Muscle layer of colon (tissue), 2 donors: Measurements from ENCODE around the gene KIF6.

Source experiments
- H3K27ac ChIP-seq: one replicate; pipeline ENCODE4 v1.7.0; 2013; ENCODE audit warnings: low read depth, mild to moderate bottlenecking, low read length, moderate library complexity
- H3K27me3 ChIP-seq, 2 donors: one replicate each; pipeline ENCODE4 v1.7.0; 2013; ENCODE audit warnings: low read length in 2 of 2, mild to moderate bottlenecking in 2 of 2; ENCODE audit not compliant: insufficient read depth in 2 of 2, control insufficient read depth in 1 of 2
- H3K36me3 ChIP-seq: one replicate; pipeline ENCODE4 v1.7.0; 2013; ENCODE audit warnings: mild to moderate bottlenecking, low read length; ENCODE audit not compliant: insufficient read depth
- H3K4me1 ChIP-seq: one replicate; pipeline ENCODE4 v1.7.0; 2013; ENCODE audit warnings: mild to moderate bottlenecking, low read length; ENCODE audit not compliant: insufficient read depth
- H3K4me3 ChIP-seq, 2 donors: one replicate each; pipeline ENCODE4 v1.7.0; 2013; ENCODE audit warnings: low read length in 2 of 2, low read depth in 1 of 2, mild to moderate bottlenecking in 1 of 2, moderate library complexity in 1 of 2
- H3K9ac ChIP-seq: one replicate; pipeline ENCODE4 v1.7.0; 2013; ENCODE audit warnings: low read length
- H3K9me3 ChIP-seq: one replicate; pipeline ENCODE4 v1.7.0; 2013; ENCODE audit warnings: mild to moderate bottlenecking, low read length
- donor health status: abdominal sarcoma.
- donor health status: Adenocarcinoma of cecum.

KIF6 gene, protein sequence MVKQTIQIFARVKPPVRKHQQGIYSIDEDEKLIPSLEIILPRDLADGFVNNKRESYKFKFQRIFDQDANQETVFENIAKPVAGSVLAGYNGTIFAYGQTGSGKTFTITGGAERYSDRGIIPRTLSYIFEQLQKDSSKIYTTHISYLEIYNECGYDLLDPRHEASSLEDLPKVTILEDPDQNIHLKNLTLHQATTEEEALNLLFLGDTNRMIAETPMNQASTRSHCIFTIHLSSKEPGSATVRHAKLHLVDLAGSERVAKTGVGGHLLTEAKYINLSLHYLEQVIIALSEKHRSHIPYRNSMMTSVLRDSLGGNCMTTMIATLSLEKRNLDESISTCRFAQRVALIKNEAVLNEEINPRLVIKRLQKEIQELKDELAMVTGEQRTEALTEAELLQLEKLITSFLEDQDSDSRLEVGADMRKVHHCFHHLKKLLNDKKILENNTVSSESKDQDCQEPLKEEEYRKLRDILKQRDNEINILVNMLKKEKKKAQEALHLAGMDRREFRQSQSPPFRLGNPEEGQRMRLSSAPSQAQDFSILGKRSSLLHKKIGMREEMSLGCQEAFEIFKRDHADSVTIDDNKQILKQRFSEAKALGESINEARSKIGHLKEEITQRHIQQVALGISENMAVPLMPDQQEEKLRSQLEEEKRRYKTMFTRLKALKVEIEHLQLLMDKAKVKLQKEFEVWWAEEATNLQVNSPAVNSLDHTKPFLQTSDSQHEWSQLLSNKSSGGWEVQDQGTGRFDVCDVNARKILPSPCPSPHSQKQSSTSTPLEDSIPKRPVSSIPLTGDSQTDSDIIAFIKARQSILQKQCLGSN

GRCh38 chr6:39724787-39725631, at the start of gene KIF6:
Gene KIF6 (minus strand): TSS chr6:39725408. CDS start chr6:39725310, 98 bp downstream.
- no peak within 1 kb of the TSS for H3K9ac ChIP-seq
- peaks cover 4% of the 10 kb centered on the region for H3K4me1 ChIP-seq
- H3K27ac ChIP-seq = peak within 1 kb of the TSS; percentile 74

GRCh38 chr6:39773782-39774181, 48.6 kb upstream of the KIF6 start:
- Histone ChIP-seq H3K27me3 (no peaks in the 10 kb centered on the region), H3K9me3 (no peaks in the 10 kb centered on the region), H3K4me1 (peaks cover 19% of the 10 kb centered on the region), H3K36me3 (no peaks in the 10 kb centered on the region), H3K27ac (no peak overlapping the region), H3K9ac (no peak overlapping the region), H3K4me3 (no peak overlapping the region)

More at GRCh38 chr6:39724787-39725631, at the start of gene KIF6:
- Histone ChIP-seq H3K36me3 (no peaks in the 10 kb centered on the region), H3K4me3 (peak within 1 kb of the TSS; percentile 69 to 95), H3K27me3 (no peaks in the 10 kb centered on the region), H3K9me3 (no peaks in the 10 kb centered on the region)

DNA sequence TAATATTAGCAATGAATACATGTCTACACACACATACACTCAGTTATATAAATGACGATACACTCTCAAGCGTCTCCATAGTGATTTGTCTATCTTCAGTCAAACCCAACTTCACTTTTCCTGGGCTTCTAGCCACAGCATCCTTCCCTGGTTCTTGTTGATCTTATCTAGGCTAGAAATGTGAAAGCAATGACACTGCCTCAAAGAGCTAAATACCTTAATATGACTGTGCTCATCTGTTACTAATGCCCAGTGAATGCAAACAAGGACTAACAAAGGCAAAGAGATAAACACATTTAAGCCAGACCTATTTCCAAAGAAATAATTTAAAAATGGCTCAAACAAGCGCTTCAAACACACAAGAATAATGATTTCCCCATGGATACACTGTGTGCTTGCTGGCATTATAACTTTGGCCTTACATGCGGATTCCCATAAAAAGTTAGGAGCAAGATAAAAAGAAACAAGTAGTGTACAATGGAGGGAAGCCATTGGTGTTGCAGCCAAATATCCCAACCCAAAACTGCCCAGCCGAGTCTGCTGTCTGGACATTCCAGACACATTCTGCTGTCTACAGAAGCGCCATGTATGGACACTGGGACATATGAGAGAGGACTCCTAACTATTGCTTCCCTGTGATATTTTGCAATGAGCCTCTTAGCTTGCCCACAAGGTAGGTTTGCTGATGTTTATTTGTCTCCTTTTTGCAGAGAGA, 47.5 kb upstream of the KIF6 start:
- no peaks in the 10 kb centered on the region for H3K27me3 ChIP-seq
- H3K9ac ChIP-seq = no peak overlapping the region
- H3K4me1 ChIP-seq = peaks cover 19% of the 10 kb centered on the region
- H3K27ac ChIP-seq = peak overlapping the region; percentile 19
- H3K36me3 ChIP-seq = no peaks in the 10 kb centered on the region
- no peak overlapping the region for H3K4me3 ChIP-seq
- no peaks in the 10 kb centered on the region for H3K9me3 ChIP-seq

GRCh38 chr6:39770446-39770845, 45.2 kb upstream of the KIF6 start:
- H3K4me3 ChIP-seq = no peak overlapping the region
- no peaks in the 10 kb centered on the region for H3K27me3 ChIP-seq
- H3K9me3 ChIP-seq = no peaks in the 10 kb centered on the region
- H3K27ac ChIP-seq = no peak overlapping the region
- no peak overlapping the region for H3K9ac ChIP-seq
- peaks cover 19% of the 10 kb centered on the region for H3K4me1 ChIP-seq
- H3K36me3 ChIP-seq = no peaks in the 10 kb centered on the region

DNA sequence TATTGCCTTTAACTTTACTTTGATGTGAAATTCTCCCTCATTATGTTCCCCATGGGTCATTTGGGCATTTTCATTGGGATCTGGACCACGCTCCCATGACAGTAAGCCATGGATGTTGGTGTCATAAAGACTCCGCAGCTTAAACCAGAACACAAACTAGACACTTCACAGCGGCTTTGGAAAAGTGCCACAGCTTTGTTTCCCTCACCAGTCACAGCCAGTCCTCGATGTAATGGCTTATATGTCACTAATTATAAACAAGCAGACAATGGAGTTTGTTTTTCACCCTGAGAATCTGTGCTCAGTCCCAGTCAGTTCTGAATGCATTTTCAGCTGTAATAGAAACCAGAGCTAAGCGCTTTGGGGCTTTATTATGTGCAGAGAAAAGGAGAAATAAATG, 43.8 kb upstream of the KIF6 start:
- Histone ChIP-seq H3K27ac (no peak overlapping the region), H3K9me3 (no peaks in the 10 kb centered on the region), H3K9ac (no peak overlapping the region), H3K4me1 (peaks cover 15% of the 10 kb centered on the region), H3K27me3 (no peaks in the 10 kb centered on the region), H3K4me3 (no peak overlapping the region), H3K36me3 (no peaks in the 10 kb centered on the region)

- Histone ChIP-seq H3K9me3 (no peaks in the 10 kb centered on the region), H3K27ac (no peak overlapping the region), H3K4me3 (no peak overlapping the region), H3K36me3 (no peaks in the 10 kb centered on the region), H3K4me1 (no peaks in the 10 kb centered on the region), H3K9ac (no peak overlapping the region), H3K27me3 (no peaks in the 10 kb centered on the region)
Observed at GRCh38 chr6:39765508-39766065, 40.4 kb upstream of the KIF6 start.

DNA sequence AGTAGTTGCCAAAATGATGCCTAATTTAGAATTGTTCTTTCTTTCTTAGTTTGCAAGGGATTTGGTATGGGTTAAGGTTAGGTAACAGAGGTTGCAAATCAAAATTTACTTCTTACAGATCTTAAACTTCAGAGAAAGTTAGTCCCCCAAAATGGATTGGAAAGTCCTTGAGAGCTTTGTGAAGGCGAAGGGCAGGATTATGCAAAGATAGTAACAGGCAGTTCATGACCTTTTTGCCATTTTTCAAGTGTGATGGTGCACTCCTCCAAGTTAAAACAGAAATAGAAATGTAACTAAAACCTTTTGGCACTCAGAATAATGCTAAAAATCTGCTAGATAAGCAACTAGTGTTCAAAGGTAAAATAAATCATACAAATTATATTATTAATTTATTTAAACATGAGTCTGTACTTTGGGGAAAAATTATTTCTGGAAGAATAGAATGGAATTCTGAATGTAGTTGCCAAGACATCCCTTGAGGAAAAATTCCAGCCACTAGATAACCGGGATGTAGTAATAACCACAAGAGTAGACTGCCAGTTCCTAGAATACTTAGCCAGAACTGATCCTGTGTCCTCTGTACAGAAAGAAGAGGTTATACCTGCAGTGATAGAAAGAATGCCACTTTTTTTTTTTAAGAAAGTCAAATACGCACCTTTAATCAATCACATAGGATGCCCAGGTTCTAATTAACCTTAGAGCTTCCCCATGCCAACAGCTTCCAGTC, 35.2 kb upstream of the KIF6 start:
- Histone ChIP-seq H3K9me3 (no peaks in the 10 kb centered on the region), H3K27ac (no peak overlapping the region), H3K4me3 (no peak overlapping the region), H3K27me3 (no peaks in the 10 kb centered on the region), H3K36me3 (no peaks in the 10 kb centered on the region), H3K4me1 (no peaks in the 10 kb centered on the region), H3K9ac (no peak overlapping the region)

DNA sequence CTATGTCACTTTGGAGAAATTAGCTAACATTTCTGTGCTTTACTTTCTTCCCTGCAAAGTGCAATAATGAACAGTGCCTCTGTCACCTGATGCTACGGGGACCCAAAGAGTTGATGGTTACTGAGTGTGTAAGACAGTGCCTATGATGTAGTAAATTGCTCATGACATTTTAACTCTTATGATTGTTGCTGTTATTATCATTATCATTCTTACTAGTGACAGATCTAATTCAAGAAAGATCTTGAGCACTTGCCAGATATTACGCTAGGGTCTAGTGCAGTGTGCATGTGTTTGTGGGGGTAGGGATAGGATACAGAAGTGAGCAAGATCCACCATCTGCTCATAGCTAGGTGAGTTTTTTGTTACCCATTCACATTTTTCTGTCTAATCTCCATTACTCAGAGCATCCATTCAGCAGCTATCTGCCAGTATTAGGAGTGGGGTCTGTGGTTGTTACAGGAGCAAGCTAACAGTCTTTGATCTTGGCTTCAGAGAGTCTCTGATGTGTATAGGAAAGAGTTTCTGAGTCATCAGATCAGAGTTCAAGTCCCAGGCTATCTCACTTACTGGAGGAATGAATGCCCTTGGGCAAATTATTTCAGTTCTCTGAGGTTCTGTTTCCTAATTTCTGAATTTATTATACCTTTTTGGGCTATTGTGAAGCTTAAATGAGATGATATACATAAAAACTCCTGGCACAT, 33.8 kb upstream of the KIF6 start:
- Histone ChIP-seq H3K9ac (no peak overlapping the region), H3K4me3 (no peak overlapping the region), H3K4me1 (peaks cover 4% of the 10 kb centered on the region), H3K36me3 (no peaks in the 10 kb centered on the region), H3K27ac (no peak overlapping the region), H3K27me3 (no peaks in the 10 kb centered on the region), H3K9me3 (no peaks in the 10 kb centered on the region)

DNA sequence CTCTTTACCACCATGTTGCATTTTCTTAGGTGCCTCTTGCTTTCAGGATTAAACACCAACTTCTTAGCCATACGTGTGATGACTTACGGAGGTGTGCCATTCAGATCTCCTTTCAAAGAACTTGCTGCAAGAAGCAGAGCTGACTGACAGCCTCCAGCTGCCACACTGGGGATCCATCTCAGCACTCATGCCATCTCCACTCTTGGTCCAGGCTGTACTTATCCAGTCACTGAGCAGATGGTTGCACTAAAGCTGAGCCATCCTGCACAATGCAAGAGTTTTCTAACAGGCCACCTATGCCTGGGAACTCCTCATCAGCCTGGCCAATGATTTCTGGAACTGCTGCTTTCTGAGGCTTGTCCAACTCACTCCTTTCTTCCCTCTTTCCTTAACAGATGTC, 31.4 kb upstream of the KIF6 start:
- Histone ChIP-seq H3K27me3 (no peaks in the 10 kb centered on the region), H3K9ac (no peak overlapping the region), H3K27ac (no peak overlapping the region), H3K9me3 (no peaks in the 10 kb centered on the region), H3K4me1 (peaks cover 4% of the 10 kb centered on the region), H3K4me3 (no peak overlapping the region), H3K36me3 (no peaks in the 10 kb centered on the region)

GRCh38 chr6:39755231-39755630, 30.0 kb upstream of the KIF6 start:
- no peak overlapping the region for H3K9ac ChIP-seq
- no peak overlapping the region for H3K27ac ChIP-seq
- no peaks in the 10 kb centered on the region for H3K36me3 ChIP-seq
- no peaks in the 10 kb centered on the region for H3K9me3 ChIP-seq
- peaks cover 4% of the 10 kb centered on the region for H3K4me1 ChIP-seq
- no peak overlapping the region for H3K4me3 ChIP-seq
- no peaks in the 10 kb centered on the region for H3K27me3 ChIP-seq
